ENCODE measurements around the gene KIF14. TPM values are rescaled to one million over a fixed set of nuclear protein-coding genes. Genes with fewer than 3 reads are reported as not detected.
"Not testable (repeated sequence)": the region's sequence is repeated elsewhere in the genome, so short reads cannot be mapped to it uniquely, and the experiment has no call there.

The KIF14 gene
- total RNA-seq, 1 donor from 2014 or later, result 2.0 TPM

DNA sequence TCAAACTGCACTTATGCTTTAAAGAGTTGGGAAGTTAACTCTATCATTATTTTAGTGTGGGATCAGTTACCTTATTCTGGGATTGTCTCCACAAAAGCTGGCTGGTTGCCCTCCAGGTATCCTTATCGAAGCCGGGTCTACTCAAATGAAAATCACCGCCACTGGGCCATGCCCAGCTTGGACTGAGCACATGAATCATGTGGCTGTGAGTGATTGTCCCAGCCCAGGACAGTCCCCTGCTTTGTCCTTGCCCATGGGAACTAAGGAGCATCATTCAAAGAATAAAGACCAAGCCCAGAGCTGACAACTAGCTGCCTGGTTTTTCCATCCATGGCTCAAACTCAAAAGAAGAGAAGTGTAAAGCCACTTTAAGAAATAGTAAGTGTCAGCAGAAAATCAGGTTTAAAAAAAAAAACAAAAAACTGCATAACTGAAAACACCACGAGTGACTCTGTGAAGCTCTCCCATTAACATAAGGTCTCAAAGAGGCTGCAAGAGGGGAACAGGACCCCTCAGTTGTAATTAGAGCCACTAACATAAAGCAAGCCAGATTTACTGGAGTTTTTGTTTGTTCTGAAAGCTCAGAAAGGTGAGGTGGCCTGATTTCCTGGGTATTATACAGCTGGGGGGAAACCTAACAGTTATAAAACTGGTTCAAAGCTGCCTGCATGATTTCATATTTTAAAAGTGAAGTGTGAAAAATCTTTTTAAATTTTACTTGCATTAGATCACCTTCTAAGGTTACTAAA, 91.5 kb downstream of the KIF14 start:
- no peaks in the 10 kb centered on the region for H3K36me3 ChIP-seq (ENCODE audit: control insufficient read depth, insufficient read depth, low read length)
- no peak for DNase-seq (ENCODE audit: low read depth)
- TF ChIP-seq, protein P1, sequence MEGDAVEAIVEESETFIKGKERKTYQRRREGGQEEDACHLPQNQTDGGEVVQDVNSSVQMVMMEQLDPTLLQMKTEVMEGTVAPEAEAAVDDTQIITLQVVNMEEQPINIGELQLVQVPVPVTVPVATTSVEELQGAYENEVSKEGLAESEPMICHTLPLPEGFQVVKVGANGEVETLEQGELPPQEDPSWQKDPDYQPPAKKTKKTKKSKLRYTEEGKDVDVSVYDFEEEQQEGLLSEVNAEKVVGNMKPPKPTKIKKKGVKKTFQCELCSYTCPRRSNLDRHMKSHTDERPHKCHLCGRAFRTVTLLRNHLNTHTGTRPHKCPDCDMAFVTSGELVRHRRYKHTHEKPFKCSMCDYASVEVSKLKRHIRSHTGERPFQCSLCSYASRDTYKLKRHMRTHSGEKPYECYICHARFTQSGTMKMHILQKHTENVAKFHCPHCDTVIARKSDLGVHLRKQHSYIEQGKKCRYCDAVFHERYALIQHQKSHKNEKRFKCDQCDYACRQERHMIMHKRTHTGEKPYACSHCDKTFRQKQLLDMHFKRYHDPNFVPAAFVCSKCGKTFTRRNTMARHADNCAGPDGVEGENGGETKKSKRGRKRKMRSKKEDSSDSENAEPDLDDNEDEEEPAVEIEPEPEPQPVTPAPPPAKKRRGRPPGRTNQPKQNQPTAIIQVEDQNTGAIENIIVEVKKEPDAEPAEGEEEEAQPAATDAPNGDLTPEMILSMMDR (IDR thresholded peaks at IDR 0.05; ENCODE audit: insufficient read depth, low read length, poor library complexity, severe bottlenecking), result no peak
- no peak overlapping the region for H3K4me3 ChIP-seq (ENCODE audit: low read depth, low read length)
- H3K27me3 ChIP-seq (ENCODE audit: control insufficient read depth, insufficient read depth, low read length), result no peaks in the 10 kb centered on the region

DNA sequence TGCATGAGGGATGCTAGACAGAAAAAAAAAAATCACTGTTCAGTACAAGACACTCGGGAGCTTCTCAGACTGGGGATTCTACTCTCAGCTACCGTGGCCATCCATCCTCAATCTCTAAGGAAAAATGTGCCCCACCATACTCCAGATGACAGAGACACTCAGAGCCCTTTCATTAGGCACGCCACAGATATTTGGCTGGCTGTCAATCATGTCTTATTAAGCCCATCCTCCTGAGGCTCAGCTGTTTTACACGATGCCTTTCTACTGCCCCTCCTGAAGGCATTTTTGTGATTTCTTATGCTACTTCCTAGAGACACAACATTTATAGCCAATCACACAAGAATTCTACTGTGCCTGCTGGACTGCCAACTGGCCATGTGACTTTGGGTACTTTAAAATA, 92.9 kb downstream of the KIF14 start:
- no peaks in the 10 kb centered on the region for H3K36me3 ChIP-seq (ENCODE audit: control insufficient read depth, insufficient read depth, low read length)
- no peak overlapping the region for H3K4me3 ChIP-seq (ENCODE audit: low read depth, low read length)
- TF ChIP-seq, protein P1 (IDR thresholded peaks at IDR 0.05; ENCODE audit: insufficient read depth, low read length, poor library complexity, severe bottlenecking), result no peak
- H3K27me3 ChIP-seq (ENCODE audit: control insufficient read depth, insufficient read depth, low read length), result no peaks in the 10 kb centered on the region
- no peak for DNase-seq (ENCODE audit: low read depth)

DNA sequence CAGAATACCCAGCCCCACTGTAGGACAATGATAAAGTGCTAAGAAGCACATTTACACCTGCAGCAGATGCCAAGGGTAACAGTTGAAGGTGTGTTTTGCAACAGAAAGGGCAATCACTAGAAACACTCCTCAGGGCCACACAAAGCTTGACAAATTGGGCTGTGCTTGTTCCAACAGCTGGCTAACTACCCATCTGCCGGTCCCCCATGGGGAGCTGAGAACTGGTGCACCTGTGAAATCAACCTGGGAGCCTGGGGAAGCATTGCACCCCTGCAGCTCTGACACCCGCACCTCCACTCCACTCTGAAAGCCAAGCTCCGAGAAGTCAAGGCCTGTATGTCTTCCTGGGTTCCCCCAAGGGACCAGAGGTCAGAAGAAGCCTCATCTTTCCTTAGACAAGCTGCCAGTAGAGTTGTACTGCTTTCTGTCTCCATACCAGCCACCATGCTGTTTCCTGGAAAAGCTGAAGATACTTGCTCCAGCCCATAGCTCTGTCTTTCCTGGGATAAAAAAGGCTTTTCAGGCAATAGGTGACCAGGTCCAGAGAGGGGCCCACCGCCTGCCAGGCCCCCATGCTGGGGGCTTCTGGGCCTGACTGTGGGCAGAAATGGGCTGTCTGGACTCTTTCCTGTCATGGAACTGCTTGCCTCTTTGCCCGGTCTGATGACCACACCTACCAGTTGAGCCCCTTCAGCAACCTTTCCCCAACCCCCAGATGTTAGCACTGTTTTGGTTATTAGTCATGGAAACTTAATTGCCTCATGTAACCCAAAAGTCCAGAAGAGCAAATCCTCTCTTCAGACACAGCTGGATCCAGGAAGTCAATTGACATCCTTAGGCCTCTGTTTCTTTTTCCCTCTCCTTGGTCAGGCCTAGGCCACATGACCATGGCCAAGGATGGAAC, 93.6 kb downstream of the KIF14 start:
- DNase-seq (ENCODE audit: low read depth), result no peak

DNA sequence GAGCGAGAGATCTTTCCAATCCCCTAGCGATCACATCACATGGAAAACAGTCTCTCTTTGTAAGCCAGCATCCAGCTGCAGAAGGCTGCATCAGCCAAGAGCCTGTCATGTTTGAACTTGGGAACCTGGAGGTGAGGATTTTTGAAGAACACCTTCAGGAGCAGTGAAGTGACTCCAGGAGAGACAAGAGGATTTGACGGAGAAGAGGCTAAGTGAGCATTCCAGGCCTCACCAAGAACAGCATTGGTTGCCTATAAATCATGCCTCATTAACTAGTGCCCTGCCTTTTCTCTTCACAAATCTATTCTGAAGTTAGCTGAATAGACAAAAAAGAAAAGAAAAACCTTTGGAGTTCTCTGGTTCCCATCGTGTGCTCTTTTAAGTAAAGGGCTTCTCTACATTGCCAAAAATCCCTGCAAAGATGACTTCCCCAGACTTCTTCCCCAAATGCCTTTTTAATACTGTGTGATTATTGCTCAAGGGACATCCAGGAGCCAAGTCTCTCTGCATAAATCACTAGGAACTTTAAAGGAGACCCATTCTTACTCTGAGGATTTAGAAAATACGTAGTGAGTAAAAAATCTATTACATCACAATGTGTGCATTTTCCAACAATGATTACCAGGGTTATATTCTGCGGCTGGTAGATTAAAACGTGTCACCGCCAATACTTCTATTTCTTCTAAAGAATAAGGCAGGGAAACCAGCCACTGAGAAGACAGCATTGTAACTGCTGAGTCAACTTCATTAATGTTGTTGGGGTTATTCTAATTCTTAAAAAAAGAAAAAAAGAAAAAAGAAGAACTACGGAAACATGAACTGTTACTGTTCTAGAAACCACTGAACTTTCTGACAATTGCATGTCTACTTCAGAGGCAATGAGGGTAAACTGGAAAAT, 95.2 kb downstream of the KIF14 start:
- Histone ChIP-seq H3K27me3 (ENCODE audit: control insufficient read depth, insufficient read depth, low read length) (no peaks in the 10 kb centered on the region), H3K4me3 (ENCODE audit: low read depth, low read length) (no peak overlapping the region), H3K36me3 (ENCODE audit: control insufficient read depth, insufficient read depth, low read length) (no peaks in the 10 kb centered on the region)
- no peak for DNase-seq (ENCODE audit: low read depth)
- TF ChIP-seq, protein P1 (IDR thresholded peaks at IDR 0.05; ENCODE audit: insufficient read depth, low read length, poor library complexity, severe bottlenecking), result no peak

More for the DNA sequence above, 93.6 kb downstream of the KIF14 start:
- Histone ChIP-seq H3K36me3 (ENCODE audit: control insufficient read depth, insufficient read depth, low read length) (no peaks in the 10 kb centered on the region), H3K4me3 (ENCODE audit: low read depth, low read length) (no peak overlapping the region), H3K27me3 (ENCODE audit: control insufficient read depth, insufficient read depth, low read length) (no peaks in the 10 kb centered on the region)
- TF ChIP-seq, protein P1 (IDR thresholded peaks at IDR 0.05; ENCODE audit: insufficient read depth, low read length, poor library complexity, severe bottlenecking), result no peak

DNA sequence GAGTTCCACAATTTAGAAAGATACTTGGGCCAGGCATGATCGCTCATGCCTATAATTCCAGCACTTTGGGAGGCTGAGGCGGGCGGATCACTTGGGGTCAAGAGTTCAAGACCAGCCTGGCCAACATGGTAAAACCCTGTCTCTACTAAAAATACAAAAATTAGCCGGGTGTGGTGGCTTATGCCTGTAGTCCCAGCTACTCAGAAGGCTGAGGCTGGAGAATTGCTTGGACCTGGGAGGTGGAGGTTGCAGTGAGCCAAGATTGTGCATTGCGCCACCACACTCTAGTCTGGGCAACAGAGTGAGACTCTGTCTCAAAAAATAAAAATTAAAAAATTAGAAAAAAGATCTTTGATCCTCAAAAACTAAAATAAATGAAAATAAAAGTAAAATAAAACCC, 96.0 kb downstream of the KIF14 start:
- H3K27me3 ChIP-seq (ENCODE audit: control insufficient read depth, insufficient read depth, low read length); H3K36me3 ChIP-seq (ENCODE audit: control insufficient read depth, insufficient read depth, low read length); DNase-seq (ENCODE audit: low read depth); H3K4me3 ChIP-seq (ENCODE audit: low read depth, low read length): not testable (repeated sequence)
